Fibroblast of gingiva (primary cell): ENCODE measurements around the gene SPRN.

ENCODE experiments used
- DNase-seq: peaks from one replicate; pipeline ENCODE4 v3.0.0-alpha.2; 2011; ENCODE audit warnings: low read depth

SPRN gene

GRCh38 chr10:133405844-133406527 is 18.4 kb downstream of the SPRN start:
- no peak for DNase-seq

GRCh38 chr10:133405272-133405671 is 19.2 kb downstream of the SPRN start:
- DNase-seq, result no peak

- no peak for DNase-seq
Measured at GRCh38 chr10:133403784-133404183, 20.6 kb downstream of the SPRN start.

- no peak for DNase-seq
Measured at GRCh38 chr10:133403359-133403758, 21.1 kb downstream of the SPRN start.

- no peak for DNase-seq
Measured at GRCh38 chr10:133401981-133402725, 22.3 kb downstream of the SPRN start.

- DNase-seq, result no peak
Measured at GRCh38 chr10:133401500-133401899, 22.9 kb downstream of the SPRN start.

- DNase-seq, result no peak
Measured at GRCh38 chr10:133400624-133401424, 23.6 kb downstream of the SPRN start.

GRCh38 chr10:133399123-133399601 is 25.3 kb downstream of the SPRN start:
- no peak for DNase-seq

GRCh38 chr10:133397938-133398337 is 26.5 kb downstream of the SPRN start:
- peak; percentile 17 for DNase-seq

- no peak for DNase-seq
Measured at GRCh38 chr10:133396035-133396624, 28.3 kb downstream of the SPRN start.

- DNase-seq, result no peak
Measured at GRCh38 chr10:133394801-133395221, 29.6 kb downstream of the SPRN start.

- DNase-seq, result peak; percentile 91
Measured at GRCh38 chr10:133394064-133394663, 30.3 kb downstream of the SPRN start, which contains the start of gene MTG1. Gene MTG1, plus strand, starts transcription at chr10:133394157. Its CDS starts 64 bp downstream, at chr10:133394221.

GRCh38 chr10:133393401-133394063 is 30.9 kb downstream of the SPRN start:
- DNase-seq, result no peak

GRCh38 chr10:133391761-133392518 is 32.5 kb downstream of the SPRN start:
- DNase-seq, result no peak

- no peak for DNase-seq
Measured at GRCh38 chr10:133391249-133391635, 33.2 kb downstream of the SPRN start.

GRCh38 chr10:133390597-133391248 is 33.7 kb downstream of the SPRN start:
- no peak for DNase-seq

- DNase-seq, result no peak
Measured at GRCh38 chr10:133388973-133389818, 35.2 kb downstream of the SPRN start.

- DNase-seq, result no peak
Measured at GRCh38 chr10:133388236-133388972, 36.0 kb downstream of the SPRN start.
